Measurements from ENCODE around the gene GLCE. TPM values are rescaled to one million over a fixed set of nuclear protein-coding genes. Genes with fewer than 3 reads are reported as not detected.

The GLCE gene
- total and polyA plus RNA-seq, 11 donors: 4.0 to 14.3 (median 8.4) TPM

- no peak overlapping the region for H3K4me3 ChIP-seq
- 89 to 94% (median 92%) methylated on average over 6 of the region's 6 CpGs for WGBS, 4 donors
- no peaks in the 10 kb centered on the region for H3K36me3 ChIP-seq
- no peak overlapping the region for H3K27ac ChIP-seq
- ATAC-seq (no peak), DNase-seq (no peak)
- H3K9me3 ChIP-seq: no peaks in the 10 kb centered on the region
- H3K4me1 ChIP-seq: peaks cover 0 to 23% (median 11%) of the 10 kb centered on the region in 12 donors
- intact Hi-C loops (cut with DNase I): loop anchor here in 3 of 10 donors (5.0 to 10.0 kb wide), 3 partner anchors 94 to 236 kb away; no protein-coding TSS in a partner anchor
- H3K27me3 ChIP-seq: no peaks in the 10 kb centered on the region
- TF ChIP-seq POLR2A (IDR thresholded peaks at IDR 0.05): no peak
- TF ChIP-seq, protein P1, sequence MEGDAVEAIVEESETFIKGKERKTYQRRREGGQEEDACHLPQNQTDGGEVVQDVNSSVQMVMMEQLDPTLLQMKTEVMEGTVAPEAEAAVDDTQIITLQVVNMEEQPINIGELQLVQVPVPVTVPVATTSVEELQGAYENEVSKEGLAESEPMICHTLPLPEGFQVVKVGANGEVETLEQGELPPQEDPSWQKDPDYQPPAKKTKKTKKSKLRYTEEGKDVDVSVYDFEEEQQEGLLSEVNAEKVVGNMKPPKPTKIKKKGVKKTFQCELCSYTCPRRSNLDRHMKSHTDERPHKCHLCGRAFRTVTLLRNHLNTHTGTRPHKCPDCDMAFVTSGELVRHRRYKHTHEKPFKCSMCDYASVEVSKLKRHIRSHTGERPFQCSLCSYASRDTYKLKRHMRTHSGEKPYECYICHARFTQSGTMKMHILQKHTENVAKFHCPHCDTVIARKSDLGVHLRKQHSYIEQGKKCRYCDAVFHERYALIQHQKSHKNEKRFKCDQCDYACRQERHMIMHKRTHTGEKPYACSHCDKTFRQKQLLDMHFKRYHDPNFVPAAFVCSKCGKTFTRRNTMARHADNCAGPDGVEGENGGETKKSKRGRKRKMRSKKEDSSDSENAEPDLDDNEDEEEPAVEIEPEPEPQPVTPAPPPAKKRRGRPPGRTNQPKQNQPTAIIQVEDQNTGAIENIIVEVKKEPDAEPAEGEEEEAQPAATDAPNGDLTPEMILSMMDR (IDR thresholded peaks at IDR 0.05): no peak
Observed at GRCh38 chr15:69158843-69159240, 1.6 kb upstream of the GLCE start.

- no peak for ATAC-seq
Observed at GRCh38 chr15:69159805-69160140, 662 bp upstream of the GLCE start.

GRCh38 chr15:69161079-69161877 lies 843 bp downstream of the GLCE start:
- Histone ChIP-seq H3K9me3 (no peaks in the 10 kb centered on the region), H3K4me1 (peaks cover 0 to 20% (median 9%) of the 10 kb centered on the region in 12 donors), H3K27ac (peak overlapping the region; percentile 6 to 90 (median 86)), H3K4me3 (peak overlapping the region; percentile 74 to 99 (median 89)), H3K36me3 (no peaks in the 10 kb centered on the region), H3K27me3 (no peaks in the 10 kb centered on the region)
- WGBS, 4 donors: 1% methylated on average over 49 to 51 of the region's 51 CpGs
- TF ChIP-seq, protein P1 (IDR thresholded peaks at IDR 0.05): peak in 8 of 12 donors; percentile 8 to 41 (median 22)
- TF ChIP-seq POLR2A (IDR thresholded peaks at IDR 0.05): no peak
- DNase-seq (peak in 4 of 5 donors; percentile 36 to 66 (median 51)), ATAC-seq (peak in 3 of 4 donors; percentile 8 to 32 (median 29))
- intact Hi-C loops (cut with DNase I): loop anchor here in 9 of 10 donors (2.0 to 10.0 kb wide), 15 partner anchors 51 to 234 kb away; no protein-coding TSS in a partner anchor

More at GRCh38 chr15:69159805-69160140, 662 bp upstream of the GLCE start:
- H3K27ac ChIP-seq: peak overlapping the region in 10 of 12 donors; percentile 23 to 90 (median 84)
- no peaks in the 10 kb centered on the region for H3K36me3 ChIP-seq
- H3K4me3 ChIP-seq: peak overlapping the region; percentile 74 to 99 (median 89)
- peaks cover 0 to 20% (median 9%) of the 10 kb centered on the region in 12 donors for H3K4me1 ChIP-seq
- intact Hi-C loops (cut with DNase I): loop anchor here in 9 of 10 donors (1.0 to 10.0 kb wide), 17 partner anchors 53 to 235 kb away; no protein-coding TSS in a partner anchor
- H3K27me3 ChIP-seq: no peaks in the 10 kb centered on the region
- H3K9me3 ChIP-seq: no peaks in the 10 kb centered on the region
- TF ChIP-seq POLR2A (IDR thresholded peaks at IDR 0.05): no peak
- TF ChIP-seq, protein P1 (IDR thresholded peaks at IDR 0.05): no peak
- no peak for DNase-seq
- 30 to 38% (median 33%) methylated on average over 7 of the region's 7 CpGs for WGBS, 4 donors

DNA sequence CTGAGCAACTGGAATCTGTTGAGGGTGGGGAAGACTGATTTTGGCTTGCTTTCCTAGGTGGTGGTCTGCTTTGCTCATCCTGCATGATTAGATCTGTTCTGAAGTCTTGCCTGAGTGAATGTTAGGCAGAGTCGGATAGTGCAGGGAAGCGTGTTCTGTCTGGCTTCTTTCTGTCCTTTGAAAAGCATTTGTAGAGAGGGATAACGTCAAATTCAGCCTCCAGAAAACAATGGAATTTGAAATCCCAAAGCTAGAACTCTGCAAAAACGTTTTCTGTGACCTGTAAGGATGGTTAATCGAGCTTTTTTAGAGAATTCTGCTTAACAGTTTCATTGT lies 1.4 kb downstream of the GLCE start:
- TF ChIP-seq POLR2A (IDR thresholded peaks at IDR 0.05): no peak
- TF ChIP-seq, protein P1 (IDR thresholded peaks at IDR 0.05): no peak
- no peaks in the 10 kb centered on the region for H3K9me3 ChIP-seq
- peaks cover 0 to 20% (median 9%) of the 10 kb centered on the region in 12 donors for H3K4me1 ChIP-seq
- ATAC-seq (no peak), DNase-seq (no peak)
- H3K27me3 ChIP-seq: no peaks in the 10 kb centered on the region
- H3K4me3 ChIP-seq: peak overlapping the region in 11 of 12 donors; percentile 77 to 99 (median 90)
- intact Hi-C loops (cut with DNase I): loop anchor here in 9 of 10 donors (2.0 to 10.0 kb wide), 15 partner anchors 50 to 233 kb away; no protein-coding TSS in a partner anchor
- H3K36me3 ChIP-seq: no peaks in the 10 kb centered on the region
- 15 to 28% (median 18%) methylated on average over 5 of the region's 5 CpGs for WGBS, 4 donors
- peak overlapping the region in 3 of 12 donors; percentile 77 to 86 (median 86) for H3K27ac ChIP-seq

All from heart left ventricle (tissue), 16 donors.